CD4-positive, alpha-beta memory T cell (primary cell): ENCODE results near the gene BRSK1. TPM values are rescaled to one million over a fixed set of nuclear protein-coding genes. Genes with fewer than 3 reads are reported as not detected.

ENCODE experiments used
- CTCF ChIA-PET: fragments of 350-600 bp; sonication (Branson Sonifier 250); formaldehyde crosslinking; loops from one replicate; lab custom pipeline; 2021; ENCODE audit warnings: inconsistent platforms; ENCODE audit not compliant: partially characterized antibody; lab: Charles Lee
- POLR2A ChIA-PET: fragments of 350-600 bp; sonication (Branson Sonifier 250); formaldehyde crosslinking; loops from one replicate; lab custom pipeline; 2021; ENCODE audit not compliant: partially characterized antibody; lab: Charles Lee
- DNase-seq, 5 donors: peaks; one replicate each; pipeline versions ENCODE4 v3.0.0 to v3.0.0-alpha.2; 2020 to 2022; ENCODE audit warnings: mixed read lengths in 1 of 5
- H3K27ac ChIP-seq: one replicate; pipeline ENCODE4 v1.7.0; 2013; ENCODE audit warnings: low read depth, low read length
- H3K27me3 ChIP-seq: 2 replicates; pipeline ENCODE4 v1.7.0; 2013; ENCODE audit warnings: mild to moderate bottlenecking, low read length, moderate library complexity; ENCODE audit not compliant: insufficient read depth
- H3K36me3 ChIP-seq: 2 replicates; pipeline ENCODE4 v1.7.0; 2013; ENCODE audit warnings: mild to moderate bottlenecking, low read length, moderate library complexity; ENCODE audit not compliant: insufficient read depth
- H3K4me1 ChIP-seq: 2 replicates; pipeline ENCODE4 v1.7.0; 2013; ENCODE audit warnings: mild to moderate bottlenecking, low read length, moderate library complexity; ENCODE audit not compliant: insufficient read depth
- H3K4me3 ChIP-seq, 2 donors: one replicate each; pipeline ENCODE4 v1.7.0; 2013; ENCODE audit warnings: low read length in 2 of 2, mild to moderate bottlenecking in 1 of 2
- H3K9me3 ChIP-seq, 2 donors: one replicate each; pipeline ENCODE4 v1.7.0; 2013; ENCODE audit warnings: low read length in 2 of 2, control low read depth in 1 of 2; ENCODE audit not compliant: control insufficient read depth in 1 of 2
- H3K27ac Mint-ChIP-seq, 7 donors: one replicate each; pipeline ENCODE4 v1.8.0; 2020 to 2021; ENCODE audit warnings: mixed read lengths in 7 of 7, mild to moderate bottlenecking in 6 of 7, inconsistent platforms in 3 of 7, moderate library complexity in 3 of 7
- H3K27me3 Mint-ChIP-seq, 2 donors: one replicate each; pipeline ENCODE4 v1.8.0; 2020 to 2021; ENCODE audit warnings: mixed read lengths in 2 of 2
- H3K36me3 Mint-ChIP-seq, 2 donors: one replicate each; pipeline ENCODE4 v1.8.0; 2020 to 2021; ENCODE audit warnings: mixed read lengths in 2 of 2, inconsistent platforms in 1 of 2, mild to moderate bottlenecking in 1 of 2
- H3K4me1 Mint-ChIP-seq, 4 donors: one replicate each; pipeline ENCODE4 v1.8.0; 2020 to 2021; ENCODE audit warnings: mixed read lengths in 4 of 4, mild to moderate bottlenecking in 1 of 4
- H3K4me3 Mint-ChIP-seq, 8 donors: one replicate each; pipeline ENCODE4 v1.8.0; 2020 to 2021; ENCODE audit warnings: mixed read lengths in 8 of 8, mild to moderate bottlenecking in 7 of 8, moderate library complexity in 6 of 8, inconsistent platforms in 3 of 8
- H3K9me3 Mint-ChIP-seq, 8 donors: one replicate each; pipeline ENCODE4 v1.8.0; 2020 to 2021; ENCODE audit warnings: mixed read lengths in 8 of 8, mild to moderate bottlenecking in 5 of 8, inconsistent platforms in 3 of 8, moderate library complexity in 1 of 8
- intact Hi-C: fragments of 100-400 bp; cut with micrococcal nuclease; formaldehyde crosslinking; loops from one replicate; pipeline ENCODE4 v1.15.1; 2023
- polyA plus RNA-seq, 2 donors: library from polyadenylated mRNA; unstranded; fragments of 300-500 nt; fragmentation: Illumina TruSeq; gene quantifications; one replicate each; pipeline ENCODE4 v1.2.3, GENCODE V29; 2021
- total RNA-seq, 2 experiments: library from RNA; stranded (reverse); gene quantifications; one replicate each; pipeline ENCODE4 v1.2.3, GENCODE V29; 2021

BRSK1 gene
- total RNA-seq (1 to 10 TPM; 1.4 to 1.7 TPM), polyA plus RNA-seq (not detected)

DNA sequence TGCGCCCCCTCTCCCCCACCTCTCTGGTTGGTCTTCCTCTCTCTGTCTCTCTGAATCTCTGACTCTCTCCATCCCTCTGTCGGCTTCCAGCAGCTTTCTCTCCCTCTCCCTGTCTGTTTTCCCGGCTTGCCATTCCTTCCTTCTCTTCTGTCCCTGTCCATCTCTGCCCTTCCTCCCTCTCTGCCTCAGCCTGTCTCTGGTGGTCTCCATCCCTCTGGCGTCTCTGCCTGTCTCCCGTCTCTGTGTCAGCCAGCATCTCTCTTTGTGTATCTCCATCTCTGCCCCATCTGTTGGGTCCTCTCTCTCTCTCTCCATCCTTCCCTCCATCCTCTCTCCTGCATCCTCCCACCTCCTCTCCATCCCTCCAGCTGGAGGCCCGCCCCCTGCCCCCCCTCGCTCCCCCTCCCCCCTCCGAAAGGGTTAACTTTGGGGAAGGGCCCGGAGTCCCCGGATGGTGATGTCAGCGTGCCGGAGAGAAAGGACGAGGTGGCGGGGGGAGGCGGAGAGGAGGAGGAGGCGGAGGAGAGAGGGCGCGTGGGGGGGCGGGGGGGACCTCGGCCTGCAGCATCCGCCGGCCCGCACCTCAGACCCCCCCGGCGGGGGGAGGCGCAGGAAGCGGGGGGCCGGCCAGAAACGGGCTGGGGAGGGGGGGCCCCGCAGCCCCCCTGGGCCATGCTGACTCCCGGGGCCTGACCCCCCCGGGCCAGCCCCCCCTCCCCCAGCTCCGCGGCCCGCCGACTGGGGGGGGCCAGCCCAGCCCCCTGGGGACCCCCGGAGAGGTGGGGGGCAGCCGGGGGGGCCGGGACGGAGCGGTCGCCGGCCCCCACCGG is at the start of gene BRSK1:
BRSK1 (plus strand) TSS at position 450 of the 830 bp plus-strand sequence. CDS start 446 bp downstream, outside the sequence.
- H3K9me3 ChIP-seq: no peaks in the 10 kb centered on the region
- H3K4me3 Mint-ChIP-seq: peak within 1 kb of the TSS in 7 of 8 donors; percentile 43 to 79 (median 62)
- H3K27ac Mint-ChIP-seq: peak within 1 kb of the TSS in 6 of 7 donors; percentile 72 to 95 (median 82)
- H3K27ac ChIP-seq: no peak within 1 kb of the TSS
- H3K27me3 ChIP-seq: no peaks in the 10 kb centered on the region
- peaks cover 0 to 6% of the 10 kb centered on the region in 2 donors for H3K36me3 Mint-ChIP-seq
- ChIA-PET CTCF (no interaction called here), POLR2A (interaction anchor here (0.8 to 8.1 kb wide), 3 partner anchors 26 to 124 kb away, joined by 3 to 199 read pairs (median 3); partner anchors contain the start of genes KMT5C, PPP6R1 and UBE2S)
- H3K4me1 Mint-ChIP-seq: peaks cover 20 to 47% (median 27%) of the 10 kb centered on the region in 4 donors
- no peaks in the 10 kb centered on the region for H3K36me3 ChIP-seq
- intact Hi-C loops: no loop called here
- H3K4me1 ChIP-seq: peaks cover 22% of the 10 kb centered on the region
- DNase-seq: peak; percentile 22 to 63 (median 35)
- no peaks in the 10 kb centered on the region for H3K9me3 Mint-ChIP-seq
- H3K27me3 Mint-ChIP-seq: no peaks in the 10 kb centered on the region
- no peak within 1 kb of the TSS for H3K4me3 ChIP-seq

DNA sequence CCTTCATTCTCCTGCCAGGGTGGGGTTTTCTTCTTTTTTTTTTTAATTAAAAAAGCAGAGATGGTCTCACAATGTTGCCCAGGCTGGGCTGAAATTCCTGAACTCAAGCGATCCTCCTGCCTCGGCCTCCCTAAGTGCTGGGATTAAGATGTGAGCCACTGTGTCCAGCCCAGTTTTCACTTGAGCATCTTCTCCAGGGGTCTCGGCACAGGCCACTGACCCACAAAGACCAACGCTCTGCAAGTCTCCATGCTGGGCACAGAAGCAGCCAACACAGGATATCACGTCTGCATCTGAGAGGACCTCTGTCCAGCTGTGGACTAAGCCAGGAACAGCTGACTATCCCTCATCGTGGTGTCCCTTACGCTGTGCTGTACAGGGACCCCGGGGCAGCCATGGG is 45.8 kb upstream of the BRSK1 start:
- no peaks in the 10 kb centered on the region for H3K27me3 ChIP-seq
- peaks cover 89% of the 10 kb centered on the region for H3K36me3 ChIP-seq
- H3K9me3 ChIP-seq: no peaks in the 10 kb centered on the region
- Mint-ChIP-seq H3K27me3 (no peaks in the 10 kb centered on the region), H3K9me3 (no peaks in the 10 kb centered on the region), H3K36me3 (peaks cover 55 to 68% of the 10 kb centered on the region in 2 donors), H3K27ac (no peak overlapping the region), H3K4me3 (no peak overlapping the region), H3K4me1 (peaks cover 4 to 14% (median 6%) of the 10 kb centered on the region in 4 donors)
- no peak overlapping the region for H3K27ac ChIP-seq
- CTCF ChIA-PET: interaction anchor here (1.0 kb wide), 1 partner anchor 16 kb away, joined by 3 read pairs; no protein-coding TSS in a partner anchor
- intact Hi-C loops: no loop called here
- H3K4me1 ChIP-seq: no peaks in the 10 kb centered on the region
- no peak overlapping the region for H3K4me3 ChIP-seq
- no peak for DNase-seq
- POLR2A ChIA-PET: interaction anchor here (1.6 kb wide), 1 partner anchor 16 kb away, joined by 4 read pairs; no protein-coding TSS in a partner anchor

DNA sequence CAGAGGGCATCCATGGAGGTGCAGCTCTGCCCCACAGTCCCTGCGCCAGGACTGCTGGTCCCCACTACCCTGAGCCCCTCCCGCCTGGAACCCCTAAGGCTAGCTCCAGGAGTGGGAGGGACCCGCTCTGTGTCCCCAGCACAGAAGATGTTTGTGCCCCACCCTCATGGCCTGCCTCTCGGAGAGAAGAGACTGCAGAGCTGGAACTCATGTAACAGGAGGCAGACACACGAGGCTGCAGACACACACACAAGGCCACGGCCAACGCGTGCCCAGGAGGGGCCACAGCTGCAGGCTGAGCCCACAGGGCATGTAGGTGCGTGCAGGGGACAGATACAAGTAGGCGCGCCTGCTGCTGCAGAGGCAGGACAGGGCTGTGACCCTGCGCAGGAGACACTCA is 44.8 kb upstream of the BRSK1 start:
- ChIA-PET POLR2A (interaction anchor here (1.6 kb wide), 1 partner anchor 15 kb away, joined by 4 read pairs; no protein-coding TSS in a partner anchor), CTCF (no interaction called here)
- H3K27me3 Mint-ChIP-seq: no peaks in the 10 kb centered on the region
- no peak overlapping the region for H3K27ac ChIP-seq
- H3K27me3 ChIP-seq: no peaks in the 10 kb centered on the region
- no peaks in the 10 kb centered on the region for H3K9me3 ChIP-seq
- H3K36me3 Mint-ChIP-seq: peaks cover 54 to 66% of the 10 kb centered on the region in 2 donors
- intact Hi-C loops: no loop called here
- peaks cover 89% of the 10 kb centered on the region for H3K36me3 ChIP-seq
- no peak overlapping the region for H3K4me3 ChIP-seq
- no peaks in the 10 kb centered on the region for H3K9me3 Mint-ChIP-seq
- no peaks in the 10 kb centered on the region for H3K4me1 ChIP-seq
- peaks cover 2 to 14% (median 6%) of the 10 kb centered on the region in 4 donors for H3K4me1 Mint-ChIP-seq
- H3K4me3 Mint-ChIP-seq: no peak overlapping the region
- DNase-seq: no peak
- H3K27ac Mint-ChIP-seq: no peak overlapping the region

DNA sequence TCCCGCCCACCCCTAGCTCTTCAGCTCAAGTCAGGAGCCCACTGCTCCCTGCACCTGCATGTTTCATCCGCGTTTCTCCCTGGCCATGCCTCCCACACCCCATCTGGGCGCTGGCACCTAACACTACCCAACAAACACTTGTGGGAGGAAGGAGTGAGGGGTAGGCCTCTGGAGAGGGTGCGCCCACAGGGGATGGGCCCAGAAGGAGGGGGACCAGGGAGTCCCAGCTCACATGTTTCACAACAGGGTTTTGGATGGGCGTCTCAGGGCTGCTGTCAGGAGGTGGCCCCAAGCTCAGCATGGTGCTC is 43.1 kb upstream of the BRSK1 start:
- no peaks in the 10 kb centered on the region for H3K27me3 Mint-ChIP-seq
- H3K9me3 Mint-ChIP-seq: no peaks in the 10 kb centered on the region
- no peaks in the 10 kb centered on the region for H3K27me3 ChIP-seq
- H3K36me3 ChIP-seq: peaks cover 93% of the 10 kb centered on the region
- H3K9me3 ChIP-seq: no peaks in the 10 kb centered on the region
- intact Hi-C loops: no loop called here
- H3K4me1 ChIP-seq: no peaks in the 10 kb centered on the region
- no peak overlapping the region for H3K27ac ChIP-seq
- POLR2A ChIA-PET: interaction anchor here (1.2 to 5.3 kb wide), 2 partner anchors 10 to 14 kb away, joined by 3 to 25 read pairs; no protein-coding TSS in a partner anchor
- H3K4me3 Mint-ChIP-seq: no peak overlapping the region
- DNase-seq: no peak
- H3K4me1 Mint-ChIP-seq: peaks cover 2 to 10% (median 4%) of the 10 kb centered on the region in 4 donors
- H3K4me3 ChIP-seq: no peak overlapping the region
- H3K27ac Mint-ChIP-seq: peak overlapping the region in 1 of 7 donors; percentile 74
- CTCF ChIA-PET: no interaction called here
- peaks cover 49 to 62% of the 10 kb centered on the region in 2 donors for H3K36me3 Mint-ChIP-seq

DNA sequence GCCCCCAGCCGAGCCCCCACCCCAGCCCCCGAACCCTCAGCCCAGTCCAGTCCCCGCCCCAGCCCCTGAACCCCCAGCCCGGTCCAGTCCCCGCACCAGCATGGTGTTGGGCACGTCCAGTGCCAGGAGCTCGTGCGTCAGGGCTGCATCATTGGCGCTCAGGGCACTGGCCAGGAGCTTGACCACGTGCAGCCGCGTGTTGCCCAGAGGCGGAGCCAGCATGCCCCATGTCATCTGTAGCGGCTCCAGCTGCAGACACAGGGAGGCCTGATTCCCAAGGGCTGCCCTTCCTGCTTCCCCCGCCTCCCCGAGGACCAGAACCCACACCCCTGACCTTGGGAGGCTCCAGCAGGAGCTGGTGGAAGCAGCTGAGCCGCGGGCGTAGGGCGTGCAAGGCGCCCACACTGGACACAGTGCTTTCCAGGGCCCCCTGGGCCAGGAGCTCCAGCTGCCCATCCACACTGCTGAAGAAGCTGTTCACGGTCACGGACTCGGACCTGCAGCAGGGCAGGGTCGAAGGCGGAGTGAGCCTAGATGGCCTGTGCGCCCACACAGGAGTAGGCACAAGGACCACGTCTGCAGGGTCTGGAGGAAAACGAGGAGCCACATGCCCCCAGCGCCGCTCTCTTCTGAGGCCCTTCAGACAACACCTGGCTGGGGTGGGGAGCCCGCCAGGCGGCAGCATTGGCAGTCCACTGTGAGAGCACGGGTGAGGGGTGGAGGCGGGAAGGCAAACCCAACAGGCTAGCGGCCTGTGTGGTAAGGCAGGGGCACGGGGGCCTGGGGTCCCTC is 42.5 kb upstream of the BRSK1 start:
- intact Hi-C loops: no loop called here
- ChIA-PET CTCF (no interaction called here), POLR2A (interaction anchor here (1.2 to 5.3 kb wide), 2 partner anchors 9 to 13 kb away, joined by 3 to 25 read pairs; no protein-coding TSS in a partner anchor)
- no peaks in the 10 kb centered on the region for H3K27me3 ChIP-seq
- H3K9me3 ChIP-seq: no peaks in the 10 kb centered on the region
- DNase-seq: no peak
- Mint-ChIP-seq H3K36me3 (peaks cover 45 to 59% of the 10 kb centered on the region in 2 donors), H3K9me3 (no peaks in the 10 kb centered on the region), H3K27ac (no peak overlapping the region), H3K4me1 (peaks cover 2 to 10% (median 4%) of the 10 kb centered on the region in 4 donors), H3K27me3 (no peaks in the 10 kb centered on the region), H3K4me3 (no peak overlapping the region)
- no peak overlapping the region for H3K27ac ChIP-seq
- no peak overlapping the region for H3K4me3 ChIP-seq
- no peaks in the 10 kb centered on the region for H3K4me1 ChIP-seq
- H3K36me3 ChIP-seq: peaks cover 93% of the 10 kb centered on the region

DNA sequence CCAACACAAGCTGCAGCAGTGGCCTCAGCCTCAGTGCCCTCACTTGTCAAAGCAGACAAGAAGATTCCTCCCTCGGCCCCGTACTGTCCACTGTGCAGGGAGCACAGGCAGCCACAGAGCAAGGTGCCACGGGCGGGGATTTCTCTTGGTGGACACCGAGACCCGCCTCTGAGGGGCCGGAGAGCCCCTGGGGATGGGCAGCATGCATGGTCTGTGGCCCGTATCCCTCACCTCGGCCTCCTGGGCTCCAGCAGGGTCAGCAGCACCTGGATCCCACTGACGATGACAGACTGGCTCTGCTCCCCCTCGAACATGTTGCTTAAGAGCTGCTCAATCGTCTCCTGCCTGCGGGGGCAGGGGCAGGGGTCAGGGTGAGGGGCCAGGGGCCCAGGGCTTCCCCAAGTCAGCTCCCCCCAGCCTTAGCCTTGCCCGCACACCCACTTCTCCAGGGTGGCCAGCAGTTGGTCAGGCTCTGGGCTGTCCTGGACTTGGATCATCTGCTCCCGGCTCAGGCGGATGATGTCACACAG is 41.8 kb upstream of the BRSK1 start:
- CTCF ChIA-PET: no interaction called here
- H3K9me3 ChIP-seq: no peaks in the 10 kb centered on the region
- intact Hi-C loops: no loop called here
- Mint-ChIP-seq H3K9me3 (no peaks in the 10 kb centered on the region), H3K27ac (no peak overlapping the region), H3K4me1 (peaks cover 2 to 9% (median 4%) of the 10 kb centered on the region in 4 donors), H3K4me3 (no peak overlapping the region), H3K36me3 (peaks cover 40 to 54% of the 10 kb centered on the region in 2 donors), H3K27me3 (no peaks in the 10 kb centered on the region)
- H3K4me1 ChIP-seq: no peaks in the 10 kb centered on the region
- no peak overlapping the region for H3K27ac ChIP-seq
- H3K27me3 ChIP-seq: no peaks in the 10 kb centered on the region
- no peak for DNase-seq
- H3K4me3 ChIP-seq: no peak overlapping the region
- peaks cover 92% of the 10 kb centered on the region for H3K36me3 ChIP-seq
- POLR2A ChIA-PET: interaction anchor here (5.3 kb wide), 1 partner anchor 13 kb away, joined by 25 read pairs; no protein-coding TSS in a partner anchor
